Erythroblast (primary cell): Measurements from ENCODE around the gene MVB12A.

Source experiments
- GATA1 ChIP-seq: IDR thresholded peaks from 2 replicates; pipeline ENCODE4 v1.6.1; 2011; ENCODE audit warnings: low read depth, mild to moderate bottlenecking, control low read depth, low read length, moderate library complexity
- POLR2A ChIP-seq: IDR thresholded peaks from 2 replicates; pipeline ENCODE4 v1.6.1; 2011; ENCODE audit warnings: mild to moderate bottlenecking, low read length

GRCh38 chr19:17468302-17469091 is 48.6 kb downstream of the MVB12A start:
- TF ChIP-seq POLR2A: no peak
- TF ChIP-seq GATA1: no peak
